CD8-positive, alpha-beta memory T cell (primary cell): ENCODE data around the gene METTL21A. TPM values are rescaled to one million over a fixed set of nuclear protein-coding genes. Genes with fewer than 3 reads are reported as not detected.

Experiments used
- CTCF ChIA-PET: fragments of 350-600 bp; sonication (Branson Sonifier 250); formaldehyde crosslinking; loops from one replicate; lab custom pipeline; 2021; ENCODE audit warnings: antibody characterized with exemption; lab: Charles Lee
- POLR2A ChIA-PET: fragments of 350-600 bp; sonication (Branson Sonifier 250); formaldehyde crosslinking; loops from one replicate; lab custom pipeline; 2021; ENCODE audit warnings: antibody characterized with exemption; lab: Charles Lee
- DNase-seq, 5 donors: peaks; one replicate each; pipeline versions ENCODE4 v3.0.0 to v3.0.0-alpha.2; 2020 to 2022; ENCODE audit warnings: mixed read lengths in 1 of 5
- H3K27ac ChIP-seq: one replicate; pipeline ENCODE4 v1.7.0; 2013; ENCODE audit warnings: low read depth, mild to moderate bottlenecking, low read length, moderate library complexity
- H3K27me3 ChIP-seq: 2 replicates; pipeline ENCODE4 v1.7.0; 2013; ENCODE audit warnings: low read length, mild to moderate bottlenecking; ENCODE audit not compliant: insufficient read depth, poor library complexity, severe bottlenecking
- H3K36me3 ChIP-seq: 2 replicates; pipeline ENCODE4 v1.7.0; 2013; ENCODE audit warnings: mild to moderate bottlenecking, low read length, moderate library complexity; ENCODE audit not compliant: insufficient read depth
- H3K4me1 ChIP-seq: 2 replicates; pipeline ENCODE4 v1.7.0; 2013; ENCODE audit warnings: mild to moderate bottlenecking, low read length, moderate library complexity; ENCODE audit not compliant: insufficient read depth
- H3K4me3 ChIP-seq: 2 replicates; pipeline ENCODE4 v1.7.0; 2013; ENCODE audit warnings: mild to moderate bottlenecking, low read length
- H3K9me3 ChIP-seq: 2 replicates; pipeline ENCODE4 v1.7.0; 2013; ENCODE audit warnings: mild to moderate bottlenecking, low read length
- H3K27ac Mint-ChIP-seq, 8 donors: one replicate each; pipeline ENCODE4 v1.8.0; 2020 to 2021; ENCODE audit warnings: mixed read lengths in 8 of 8, mild to moderate bottlenecking in 6 of 8, inconsistent platforms in 3 of 8, moderate library complexity in 3 of 8
- H3K27me3 Mint-ChIP-seq, 2 donors: one replicate each; pipeline ENCODE4 v1.8.0; 2020 to 2021; ENCODE audit warnings: mixed read lengths in 2 of 2, mild to moderate bottlenecking in 1 of 2, moderate library complexity in 1 of 2
- H3K36me3 Mint-ChIP-seq, 3 donors: one replicate each; pipeline ENCODE4 v1.8.0; 2020 to 2021; ENCODE audit warnings: mixed read lengths in 3 of 3, inconsistent platforms in 1 of 3, mild to moderate bottlenecking in 1 of 3
- H3K4me1 Mint-ChIP-seq, 3 donors: one replicate each; pipeline ENCODE4 v1.8.0; 2020 to 2021; ENCODE audit warnings: mixed read lengths in 3 of 3, inconsistent platforms in 1 of 3, mild to moderate bottlenecking in 1 of 3
- H3K4me3 Mint-ChIP-seq, 7 donors: one replicate each; pipeline ENCODE4 v1.8.0; 2020 to 2021; ENCODE audit warnings: mixed read lengths in 7 of 7, mild to moderate bottlenecking in 6 of 7, moderate library complexity in 4 of 7, inconsistent platforms in 2 of 7
- H3K9me3 Mint-ChIP-seq, 5 donors: one replicate each; pipeline ENCODE4 v1.8.0; 2020 to 2022; ENCODE audit warnings: mixed read lengths in 5 of 5, mild to moderate bottlenecking in 3 of 5, moderate library complexity in 2 of 5, inconsistent platforms in 1 of 5
- polyA plus RNA-seq: library from polyadenylated mRNA; unstranded; fragments of 300-500 nt; fragmentation: Illumina TruSeq; gene quantifications from one replicate; pipeline ENCODE4 v1.2.3, GENCODE V29; 2021
- total RNA-seq, 2 experiments: library from RNA; stranded (reverse); gene quantifications; one replicate each; pipeline ENCODE4 v1.2.3, GENCODE V29; 2021

Gene METTL21A
- 10 to 100 TPM; 31.5 to 32.8 TPM for total RNA-seq
- 30.4 TPM for polyA plus RNA-seq

GRCh38 chr2:207625014-207625907 is at the start of gene METTL21A:
Gene METTL21A, minus strand, starts transcription at chr2:207625394. Its CDS starts 1,019 bp downstream, at chr2:207624375.
- CTCF ChIA-PET = interaction anchor here (0.6 to 4.1 kb wide), 37 partner anchors 8 to 460 kb away, joined by 3 to 31 read pairs (median 4); partner anchors contain the start of genes CCNYL1, CREB1, KLF7 and PLEKHM3
- peak within 1 kb of the TSS; percentile 98 for H3K4me3 ChIP-seq
- H3K9me3 Mint-ChIP-seq = no peaks in the 10 kb centered on the region
- peaks cover 26% of the 10 kb centered on the region for H3K4me1 ChIP-seq
- peaks cover 28 to 48% (median 35%) of the 10 kb centered on the region in 3 donors for H3K4me1 Mint-ChIP-seq
- H3K27ac Mint-ChIP-seq = peak within 1 kb of the TSS; percentile 93 to 99 (median 96)
- peaks cover 14% of the 10 kb centered on the region for H3K36me3 ChIP-seq
- peak within 1 kb of the TSS; percentile 95 for H3K27ac ChIP-seq
- H3K27me3 ChIP-seq = no peaks in the 10 kb centered on the region
- H3K36me3 Mint-ChIP-seq = peaks cover 0 to 37% (median 2%) of the 10 kb centered on the region in 3 donors
- POLR2A ChIA-PET = interaction anchor here (0.6 to 3.7 kb wide), 11 partner anchors 32 to 860 kb away, joined by 3 to 109 read pairs (median 3); partner anchors contain the start of genes CCNYL1, CREB1, FASTKD2 and KLF7
- H3K9me3 ChIP-seq = no peaks in the 10 kb centered on the region
- peak; percentile 90 to 97 (median 96) for DNase-seq
- peak within 1 kb of the TSS; percentile 93 to 100 (median 96) for H3K4me3 Mint-ChIP-seq
- H3K27me3 Mint-ChIP-seq = peaks cover 0 to 3% of the 10 kb centered on the region in 2 donors

GRCh38 chr2:207674826-207675225 is 49.6 kb upstream of the METTL21A start:
- H3K27me3 ChIP-seq = no peaks in the 10 kb centered on the region
- ChIA-PET CTCF (no interaction called here), POLR2A (no interaction called here)
- Mint-ChIP-seq H3K9me3 (no peaks in the 10 kb centered on the region), H3K4me3 (no peak overlapping the region), H3K27me3 (peaks cover 12 to 21% of the 10 kb centered on the region in 2 donors), H3K36me3 (peaks cover 0 to 4% (median 0%) of the 10 kb centered on the region in 3 donors), H3K4me1 (no peaks in the 10 kb centered on the region), H3K27ac (no peak overlapping the region)
- no peaks in the 10 kb centered on the region for H3K36me3 ChIP-seq
- H3K9me3 ChIP-seq = no peaks in the 10 kb centered on the region
- no peak for DNase-seq
- H3K27ac ChIP-seq = no peak overlapping the region
- H3K4me3 ChIP-seq = no peak overlapping the region
- H3K4me1 ChIP-seq = no peaks in the 10 kb centered on the region

- no peak overlapping the region for H3K4me3 Mint-ChIP-seq
- H3K27ac Mint-ChIP-seq = no peak overlapping the region
- no peak overlapping the region for H3K27ac ChIP-seq
- no peaks in the 10 kb centered on the region for H3K9me3 ChIP-seq
- no peak for DNase-seq
- H3K4me3 ChIP-seq = no peak overlapping the region
- H3K36me3 Mint-ChIP-seq = peaks cover 0 to 4% (median 0%) of the 10 kb centered on the region in 3 donors
- no peaks in the 10 kb centered on the region for H3K4me1 Mint-ChIP-seq
- ChIA-PET CTCF (no interaction called here), POLR2A (no interaction called here)
- no peaks in the 10 kb centered on the region for H3K4me1 ChIP-seq
- H3K9me3 Mint-ChIP-seq = no peaks in the 10 kb centered on the region
- H3K27me3 Mint-ChIP-seq = peaks cover 11 to 16% of the 10 kb centered on the region in 2 donors
- H3K27me3 ChIP-seq = no peaks in the 10 kb centered on the region
- no peaks in the 10 kb centered on the region for H3K36me3 ChIP-seq
Measured at GRCh38 chr2:207674266-207674774, 49.1 kb upstream of the METTL21A start.

- H3K9me3 Mint-ChIP-seq = no peaks in the 10 kb centered on the region
- no peak overlapping the region for H3K4me3 Mint-ChIP-seq
- no peak overlapping the region for H3K4me3 ChIP-seq
- no peak for DNase-seq
- ChIA-PET CTCF (no interaction called here), POLR2A (no interaction called here)
- H3K4me1 Mint-ChIP-seq = no peaks in the 10 kb centered on the region
- no peak overlapping the region for H3K27ac ChIP-seq
- no peaks in the 10 kb centered on the region for H3K4me1 ChIP-seq
- no peaks in the 10 kb centered on the region for H3K9me3 ChIP-seq
- peaks cover 0 to 4% (median 0%) of the 10 kb centered on the region in 3 donors for H3K36me3 Mint-ChIP-seq
- no peak overlapping the region for H3K27ac Mint-ChIP-seq
- H3K27me3 Mint-ChIP-seq = peaks cover 5 to 12% of the 10 kb centered on the region in 2 donors
- H3K36me3 ChIP-seq = no peaks in the 10 kb centered on the region
- H3K27me3 ChIP-seq = no peaks in the 10 kb centered on the region
Measured at GRCh38 chr2:207673431-207673830, 48.2 kb upstream of the METTL21A start.

- no peaks in the 10 kb centered on the region for H3K4me1 Mint-ChIP-seq
- no peak for DNase-seq
- CTCF ChIA-PET = no interaction called here
- Histone ChIP-seq H3K9me3 (no peaks in the 10 kb centered on the region), H3K36me3 (no peaks in the 10 kb centered on the region), H3K27me3 (no peaks in the 10 kb centered on the region), H3K4me1 (no peaks in the 10 kb centered on the region), H3K4me3 (no peak overlapping the region), H3K27ac (no peak overlapping the region)
- H3K4me3 Mint-ChIP-seq = no peak overlapping the region
- H3K9me3 Mint-ChIP-seq = no peaks in the 10 kb centered on the region
- H3K36me3 Mint-ChIP-seq = no peaks in the 10 kb centered on the region
- H3K27me3 Mint-ChIP-seq = peaks cover under 1 to 4% of the 10 kb centered on the region in 2 donors
- POLR2A ChIA-PET = interaction anchor here (0.6 kb wide), 1 partner anchor 648 kb away, joined by 6 read pairs; no protein-coding TSS in a partner anchor
- no peak overlapping the region for H3K27ac Mint-ChIP-seq
Measured at GRCh38 chr2:207670887-207671286, 45.7 kb upstream of the METTL21A start.

- Histone ChIP-seq H3K4me1 (no peaks in the 10 kb centered on the region), H3K27ac (no peak overlapping the region), H3K9me3 (no peaks in the 10 kb centered on the region), H3K27me3 (no peaks in the 10 kb centered on the region), H3K4me3 (no peak overlapping the region), H3K36me3 (no peaks in the 10 kb centered on the region)
- CTCF ChIA-PET = no interaction called here
- POLR2A ChIA-PET = no interaction called here
- Mint-ChIP-seq H3K27me3 (peaks cover 0 to 7% of the 10 kb centered on the region in 2 donors), H3K4me1 (no peaks in the 10 kb centered on the region), H3K9me3 (peaks cover 0 to 2% (median 0%) of the 10 kb centered on the region in 5 donors), H3K4me3 (no peak overlapping the region), H3K27ac (no peak overlapping the region), H3K36me3 (no peaks in the 10 kb centered on the region)
- DNase-seq = no peak
Measured at GRCh38 chr2:207663870-207664545, 38.8 kb upstream of the METTL21A start.

GRCh38 chr2:207662203-207662602 is 37.0 kb upstream of the METTL21A start:
- CTCF ChIA-PET = no interaction called here
- Histone ChIP-seq H3K4me1 (no peaks in the 10 kb centered on the region), H3K27ac (no peak overlapping the region), H3K27me3 (no peaks in the 10 kb centered on the region), H3K4me3 (no peak overlapping the region), H3K36me3 (no peaks in the 10 kb centered on the region), H3K9me3 (no peaks in the 10 kb centered on the region)
- Mint-ChIP-seq H3K36me3 (no peaks in the 10 kb centered on the region), H3K4me1 (no peaks in the 10 kb centered on the region), H3K4me3 (no peak overlapping the region), H3K27ac (peak overlapping the region in 2 of 8 donors; percentile 57 to 75), H3K9me3 (peaks cover 0 to 2% (median 0%) of the 10 kb centered on the region in 5 donors), H3K27me3 (peaks cover 0 to 7% of the 10 kb centered on the region in 2 donors)
- POLR2A ChIA-PET = no interaction called here
- no peak for DNase-seq
